Activated CD4-positive, alpha-beta T cell treated with anti-CD3 and anti-CD28 coated beads, Interleukin-2, amount 50 U/mL, for 4 hours (primary cell): Measurements from ENCODE around the gene NLGN1.

Experiments
- DNase-seq, 2 experiments: peaks; one replicate each; pipeline ENCODE4 v3.0.0-alpha.2; 2020

NLGN1 gene

GRCh38 chr3:173734473-173734872 lies 336.9 kb downstream of the NLGN1 start:
- DNase-seq, result no peak

- no peak for DNase-seq
Measured at GRCh38 chr3:173734895-173735294, 337.4 kb downstream of the NLGN1 start.

DNA sequence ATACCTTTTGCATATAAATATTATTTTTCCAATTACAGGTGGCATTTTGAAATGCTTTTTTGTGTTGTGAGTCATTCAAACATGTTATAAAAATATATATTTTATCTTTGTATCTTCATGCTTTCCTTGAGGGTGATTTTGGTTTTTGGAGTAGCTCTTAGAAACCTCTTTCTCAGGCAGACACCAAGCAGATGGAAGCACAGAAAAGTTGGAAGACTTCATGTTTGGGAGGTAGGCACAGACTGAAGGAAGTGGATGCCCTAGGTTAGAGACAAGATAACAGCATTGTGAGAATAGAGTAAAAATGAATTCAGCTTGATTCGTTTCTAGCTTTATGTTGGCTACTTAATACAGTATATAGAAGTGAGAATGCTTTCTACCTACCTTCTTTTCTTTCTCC lies 338.3 kb downstream of the NLGN1 start:
- no peak for DNase-seq

GRCh38 chr3:173737167-173737808 lies 339.7 kb downstream of the NLGN1 start:
- DNase-seq, result no peak

DNA sequence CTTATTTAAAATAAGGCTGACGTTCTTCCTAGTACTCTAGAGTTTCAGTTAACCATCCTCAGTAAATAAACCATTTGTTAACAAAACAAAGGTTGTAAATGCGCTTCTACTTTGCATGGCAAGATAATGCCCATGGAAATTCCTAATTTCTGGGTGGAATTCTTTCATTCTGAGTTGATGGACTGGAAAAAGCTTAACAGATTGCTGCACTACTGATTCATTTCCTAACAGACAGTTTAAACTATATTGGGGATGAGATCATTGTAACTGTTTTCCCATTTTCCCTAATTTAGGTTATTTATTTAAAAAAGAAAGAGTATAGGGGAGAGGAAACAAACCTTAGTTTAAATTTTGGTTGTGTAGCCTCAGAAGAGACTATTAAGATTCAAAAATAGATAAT lies 342.2 kb downstream of the NLGN1 start:
- no peak for DNase-seq

GRCh38 chr3:173742491-173742890 lies 344.9 kb downstream of the NLGN1 start:
- DNase-seq, result no peak

- DNase-seq, result no peak
Measured at GRCh38 chr3:173743111-173743510, 345.6 kb downstream of the NLGN1 start.

DNA sequence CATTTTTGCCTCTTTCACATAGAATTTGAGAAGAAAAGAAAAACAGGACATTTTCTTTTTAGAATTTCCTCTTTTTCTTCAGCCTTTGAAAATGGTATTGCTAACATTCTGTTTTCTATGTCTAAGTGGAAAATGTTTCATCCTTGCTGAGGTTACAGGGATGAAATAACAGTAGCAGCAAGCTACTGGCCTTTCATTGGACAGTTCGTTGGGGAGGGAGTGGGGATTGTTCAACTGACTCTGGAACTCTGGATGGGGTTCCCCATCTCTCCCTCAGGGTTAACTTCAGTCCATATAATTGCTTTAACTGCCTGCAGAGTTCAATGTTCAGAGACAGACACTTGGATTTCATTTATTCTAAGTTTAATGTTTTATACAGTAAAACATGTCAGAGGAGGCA lies 346.0 kb downstream of the NLGN1 start:
- no peak for DNase-seq

- DNase-seq, result no peak
Measured at GRCh38 chr3:173744479-173744878, 346.9 kb downstream of the NLGN1 start.

- DNase-seq, result no peak
Measured at GRCh38 chr3:173744895-173745294, 347.4 kb downstream of the NLGN1 start.

- no peak for DNase-seq
Measured at GRCh38 chr3:173745952-173746682, 348.6 kb downstream of the NLGN1 start.

DNA sequence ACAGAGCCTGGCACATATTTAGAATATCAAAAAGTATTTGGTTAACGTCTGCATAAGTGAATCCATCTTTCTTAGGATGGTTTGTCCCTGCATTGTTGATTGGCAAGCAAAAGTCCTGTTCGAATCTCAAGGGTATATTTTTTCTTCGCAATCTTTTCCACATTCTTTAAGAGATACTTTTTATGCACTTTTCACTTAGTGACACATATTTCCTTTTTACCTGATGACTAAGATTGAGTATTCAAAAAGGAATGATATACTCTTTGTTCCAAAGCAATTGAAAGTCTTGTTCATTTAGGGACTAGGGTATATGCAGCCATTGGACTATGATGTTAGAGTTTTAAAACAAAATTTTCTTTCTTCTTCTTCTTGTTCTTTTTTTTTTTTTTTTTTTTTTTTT lies 349.9 kb downstream of the NLGN1 start:
- DNase-seq, result no peak

DNA sequence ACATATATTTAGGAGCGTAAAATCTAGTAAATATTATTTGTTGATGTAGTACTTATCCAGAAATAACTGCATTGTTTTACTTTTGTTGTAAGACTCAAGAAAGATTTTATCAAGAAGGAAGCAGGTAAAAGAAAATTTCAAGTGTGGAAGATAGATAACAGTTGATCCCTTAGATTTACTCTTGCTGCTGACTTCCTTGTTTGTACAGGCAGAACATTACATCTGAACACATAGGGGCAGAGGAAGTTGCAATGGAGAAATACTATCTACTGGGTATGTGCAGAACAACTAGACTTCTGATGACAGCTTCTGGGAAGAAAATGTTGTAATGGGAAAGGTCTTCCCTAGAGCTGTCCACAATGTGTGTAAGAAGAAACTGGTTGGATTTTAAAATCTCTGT lies 350.6 kb downstream of the NLGN1 start:
- no peak for DNase-seq

DNA sequence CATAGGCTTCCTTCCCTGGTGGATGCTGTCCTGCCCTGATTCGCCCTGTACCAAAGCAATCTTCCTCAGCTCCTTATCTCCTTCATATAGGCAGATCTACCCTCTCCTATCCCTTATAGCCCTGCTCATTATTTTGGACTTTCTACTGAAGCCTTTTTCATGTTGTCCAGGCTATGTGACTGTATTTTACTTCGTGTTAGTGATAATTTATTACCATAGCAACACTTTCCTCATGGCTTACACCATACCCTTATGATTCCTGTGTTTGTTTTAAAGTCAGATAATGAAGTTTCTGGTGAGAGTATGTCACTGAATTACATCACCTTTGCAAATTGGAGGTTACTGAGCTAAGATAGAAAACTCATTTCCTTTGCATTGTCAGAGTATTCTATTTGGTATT lies 352.6 kb downstream of the NLGN1 start:
- DNase-seq, result no peak

GRCh38 chr3:173750591-173750990 lies 353.0 kb downstream of the NLGN1 start:
- DNase-seq, result no peak

DNA sequence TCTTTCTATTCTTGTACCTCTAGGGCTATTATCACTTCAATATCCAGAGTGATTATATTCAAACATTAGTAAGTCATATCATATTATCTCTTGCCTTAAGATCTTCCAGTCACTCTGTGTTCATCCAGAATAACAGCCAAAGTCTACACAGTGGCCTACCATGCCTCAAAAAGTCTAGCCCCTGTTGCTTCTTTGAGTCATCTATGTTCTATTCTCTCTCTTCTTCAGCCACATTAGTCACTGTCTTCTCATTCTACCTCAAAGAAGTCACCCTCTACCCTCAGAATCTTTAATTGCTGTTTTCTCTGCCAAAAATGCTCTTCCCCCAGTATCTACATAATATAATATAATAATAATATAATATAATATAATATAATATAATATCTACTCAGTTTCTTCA lies 356.0 kb downstream of the NLGN1 start:
- DNase-seq, result no peak

DNA sequence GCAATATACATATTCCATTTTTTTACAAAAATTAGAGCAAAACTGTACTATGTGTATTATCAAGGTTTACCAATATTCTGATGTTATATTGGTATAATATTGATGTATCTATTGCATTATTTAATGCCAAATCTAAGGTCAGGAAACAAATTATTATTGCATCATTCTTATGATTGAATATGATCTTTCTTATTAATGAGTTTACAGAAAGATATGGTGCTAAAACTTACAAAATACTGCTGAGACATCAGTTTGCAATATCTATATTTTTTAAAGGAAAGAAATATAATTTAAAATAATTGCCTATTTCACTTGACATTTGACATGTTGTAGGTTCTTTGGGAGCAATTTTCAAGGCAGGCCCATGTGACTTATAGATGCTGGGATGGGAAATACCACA lies 357.6 kb downstream of the NLGN1 start:
- no peak for DNase-seq

- DNase-seq, result no peak
Measured at GRCh38 chr3:173761161-173761560, 363.6 kb downstream of the NLGN1 start.

- DNase-seq, result no peak
Measured at GRCh38 chr3:173762501-173762900, 365.0 kb downstream of the NLGN1 start.

- DNase-seq, result no peak
Measured at GRCh38 chr3:173770011-173770410, 372.5 kb downstream of the NLGN1 start.

DNA sequence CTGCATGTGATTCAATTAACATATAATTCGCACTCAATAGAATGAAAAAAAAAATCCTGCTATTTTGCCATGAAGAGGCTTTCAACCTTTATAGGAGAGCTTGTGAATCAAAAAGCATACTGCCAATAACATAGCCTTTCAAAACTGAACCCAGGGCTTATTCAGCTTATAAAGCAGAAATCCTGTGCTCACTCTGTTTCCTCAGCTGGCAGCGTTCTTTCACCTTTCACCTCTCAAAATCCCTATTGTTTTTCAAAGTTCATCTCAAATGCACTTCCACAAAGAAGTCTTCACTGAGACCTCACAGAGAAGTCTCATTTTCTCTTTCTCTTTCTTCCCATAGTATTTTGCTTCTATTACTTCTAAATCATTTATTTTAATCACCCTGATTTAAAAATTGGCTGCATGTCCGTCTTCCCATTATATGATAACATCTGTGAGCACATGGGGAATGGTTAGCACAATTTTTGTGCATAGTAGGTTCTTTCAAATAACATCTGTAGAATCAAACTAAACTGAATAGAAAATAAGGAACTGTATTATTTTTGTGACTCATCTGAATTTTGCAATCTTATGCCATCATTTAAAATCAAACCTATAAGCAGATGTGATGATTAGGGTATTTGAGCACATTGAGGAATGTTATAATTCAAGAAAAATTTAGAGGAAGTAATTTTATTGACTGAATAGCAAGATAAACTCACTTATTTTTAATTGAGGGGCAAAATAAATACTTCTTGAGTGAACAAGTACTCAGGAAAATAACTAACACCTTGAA lies 373.4 kb downstream of the NLGN1 start:
- no peak for DNase-seq

DNA sequence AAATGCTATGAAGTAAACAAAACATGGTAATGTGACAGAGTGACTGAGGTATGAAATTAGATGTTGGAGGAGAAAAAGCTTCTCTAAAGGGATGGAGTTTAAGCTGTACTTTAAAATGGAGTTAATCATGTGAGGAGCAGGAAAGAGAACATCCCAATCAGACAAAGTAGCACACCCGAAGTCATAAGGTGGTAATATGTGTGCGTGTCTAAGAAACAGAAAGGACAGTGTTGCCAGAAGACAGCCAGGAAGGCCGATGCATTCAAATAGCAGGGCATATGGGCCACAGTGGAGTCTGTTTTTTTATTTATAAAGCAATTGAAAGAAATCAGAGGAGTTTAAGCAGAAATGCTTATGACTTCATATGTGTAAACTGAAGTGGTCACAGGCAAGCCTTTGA lies 376.3 kb downstream of the NLGN1 start:
- DNase-seq, result no peak

DNA sequence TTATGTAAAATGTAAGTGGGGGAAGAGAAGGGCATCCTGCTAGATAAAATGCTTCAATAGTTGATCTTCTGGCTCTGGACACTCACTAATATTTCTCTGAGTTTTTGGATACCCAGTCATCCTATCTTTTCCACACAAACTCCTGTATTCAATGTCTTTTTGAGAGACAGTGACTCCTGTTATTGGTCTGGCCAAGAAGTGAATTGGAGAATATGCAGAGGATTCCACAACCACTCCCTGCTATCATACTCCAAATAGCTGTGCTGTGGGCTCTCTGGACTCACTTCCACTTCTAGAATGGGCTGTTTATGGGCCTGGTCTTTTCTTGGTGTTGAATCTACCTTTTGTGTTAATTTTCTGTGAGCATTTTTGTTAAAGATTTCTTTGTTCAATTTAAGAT lies 376.8 kb downstream of the NLGN1 start:
- no peak for DNase-seq

GRCh38 chr3:173778251-173778650 lies 380.7 kb downstream of the NLGN1 start:
- no peak for DNase-seq
